ENCODE results near the gene UST.

Gene UST

DNA sequence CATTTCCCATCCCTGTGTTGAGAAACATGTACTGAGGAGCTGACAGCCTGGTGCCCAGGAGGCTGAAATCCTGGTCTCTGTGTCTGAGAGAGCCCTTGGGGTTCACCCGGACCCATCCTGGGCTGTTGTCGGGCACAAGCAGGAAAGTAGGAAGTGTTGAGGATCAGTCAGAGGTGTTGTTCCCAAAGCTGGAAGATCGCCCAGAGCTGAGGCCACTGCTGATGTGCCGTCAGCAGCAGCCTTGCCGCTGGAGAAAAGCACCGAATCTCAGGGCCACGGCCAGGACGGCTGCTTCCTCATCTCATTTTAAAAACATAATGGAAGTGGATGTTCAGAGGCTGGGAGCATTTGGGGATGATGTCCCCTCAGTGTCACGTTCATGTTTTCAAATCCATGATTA, 218.5 kb downstream of the UST start:
- no CpG with 5 or more reads among the region's 9 CpGs for WGBS, 2 donors (ENCODE audit: extremely low coverage in 2 of 2, insufficient read length in 2 of 2, insufficient replicate concordance in 1 of 2)
- peak overlapping the region; percentile 24 for H3K18ac ChIP-seq (ENCODE audit: low read length)
- no peak overlapping the region for H3K9ac ChIP-seq (ENCODE audit: low read depth, low read length, poor library complexity)
- H3K23ac ChIP-seq (ENCODE audit: low read depth, low read length, poor library complexity), result no peak overlapping the region
- no peak overlapping the region for H3K4ac ChIP-seq (ENCODE audit: low read length)
- H3K9me3 ChIP-seq (replicated peaks in 1 of 2; ENCODE audit: control insufficient read depth in 2 of 2, insufficient read depth in 1 of 2, low read depth in 1 of 2, low read length in 2 of 2), result no peaks in the 10 kb centered on the region
- H3K27me3 ChIP-seq (ENCODE audit: control insufficient read depth in 3 of 3, insufficient read depth in 3 of 3, low read depth in 1 of 3, low read length in 3 of 3), result no peaks in the 10 kb centered on the region
- no peak overlapping the region for H3K4me3 ChIP-seq (ENCODE audit: low read length in 2 of 2)
- no peak overlapping the region for H4K8ac ChIP-seq (ENCODE audit: low read depth, low read length)
- H2AK5ac ChIP-seq (ENCODE audit: low read depth, low read length), result no peak overlapping the region
- H3K36me3 ChIP-seq (replicated peaks in 1 of 2; ENCODE audit: control insufficient read depth in 2 of 2, insufficient read depth in 2 of 2, low read length in 2 of 2), result peaks cover 0 to 3% of the 10 kb centered on the region in 2 donors
- no peak overlapping the region for H4K91ac ChIP-seq (ENCODE audit: low read depth, low read length, poor library complexity)
- H2BK120ac ChIP-seq (ENCODE audit: low read depth, low read length), result no peak overlapping the region
- no peak overlapping the region for H2BK12ac ChIP-seq (ENCODE audit: low read length)
- no peak for DNase-seq (ENCODE audit: low spot score)
- H2AFZ ChIP-seq (ENCODE audit: low read length), result no peak overlapping the region
- H3K27ac ChIP-seq (replicated peaks; ENCODE audit: low read length), result no peak overlapping the region
- peaks cover 2% of the 10 kb centered on the region for H3K79me1 ChIP-seq (ENCODE audit: low read depth, low read length)
- peaks cover 26 to 29% of the 10 kb centered on the region in 2 donors for H3K4me1 ChIP-seq (ENCODE audit: control insufficient read depth in 2 of 2, insufficient read depth in 1 of 2, low read depth in 1 of 2, low read length in 2 of 2)
- no peak overlapping the region for H2BK15ac ChIP-seq (ENCODE audit: low read length)
- no peak overlapping the region for H3K4me2 ChIP-seq (ENCODE audit: insufficient read depth, low read length, poor library complexity, severe bottlenecking)
- no peak overlapping the region for H3K14ac ChIP-seq (ENCODE audit: low read length)
- no peak overlapping the region for H2BK5ac ChIP-seq (ENCODE audit: low read length)

DNA sequence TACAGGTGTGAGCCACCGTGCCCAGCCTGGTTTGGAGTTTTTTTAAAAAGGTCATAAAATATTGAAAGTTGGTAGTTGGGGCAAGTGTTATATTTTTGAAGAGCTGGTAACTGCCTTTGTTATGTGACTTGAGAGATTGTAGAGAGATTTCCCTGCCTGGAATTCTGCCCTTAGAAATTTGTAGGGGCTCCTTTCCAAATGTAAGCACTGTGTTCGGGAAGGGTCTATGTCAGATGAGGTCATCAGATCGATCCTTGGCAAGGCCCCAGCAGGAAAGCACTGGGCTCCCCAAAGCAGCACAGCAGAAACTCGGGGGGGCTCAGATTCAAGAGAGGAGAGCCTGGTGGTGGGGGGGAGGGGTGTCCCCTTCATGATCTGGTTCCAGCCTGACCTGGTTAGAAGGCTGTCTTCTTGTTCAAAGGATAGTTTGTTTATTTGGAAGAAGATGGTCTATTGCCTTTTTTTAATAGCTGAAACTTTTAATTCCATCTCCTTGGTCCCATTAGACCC, 220.2 kb downstream of the UST start:
- H3K36me3 ChIP-seq (replicated peaks in 1 of 2; ENCODE audit: control insufficient read depth in 2 of 2, insufficient read depth in 2 of 2, low read length in 2 of 2), result peaks cover 0 to 3% of the 10 kb centered on the region in 2 donors
- H2BK5ac ChIP-seq (ENCODE audit: low read length), result no peak overlapping the region
- H3K9ac ChIP-seq (ENCODE audit: low read depth, low read length, poor library complexity), result no peak overlapping the region
- no peak overlapping the region for H4K91ac ChIP-seq (ENCODE audit: low read depth, low read length, poor library complexity)
- H3K14ac ChIP-seq (ENCODE audit: low read length), result no peak overlapping the region
- H3K4ac ChIP-seq (ENCODE audit: low read length), result no peak overlapping the region
- WGBS, 2 donors (ENCODE audit: extremely low coverage in 2 of 2, insufficient read length in 2 of 2, insufficient replicate concordance in 1 of 2), result no CpG with 5 or more reads among the region's 4 CpGs
- peak overlapping the region; percentile 46 for H3K18ac ChIP-seq (ENCODE audit: low read length)
- H3K23ac ChIP-seq (ENCODE audit: low read depth, low read length, poor library complexity), result no peak overlapping the region
- peak overlapping the region; percentile 10 for H2AFZ ChIP-seq (ENCODE audit: low read length)
- no peaks in the 10 kb centered on the region for H3K9me3 ChIP-seq (replicated peaks in 1 of 2; ENCODE audit: control insufficient read depth in 2 of 2, insufficient read depth in 1 of 2, low read depth in 1 of 2, low read length in 2 of 2)
- H2AK5ac ChIP-seq (ENCODE audit: low read depth, low read length), result no peak overlapping the region
- H3K79me1 ChIP-seq (ENCODE audit: low read depth, low read length), result peaks cover 2% of the 10 kb centered on the region
- no peak for DNase-seq (ENCODE audit: low spot score)
- H3K27ac ChIP-seq (replicated peaks; ENCODE audit: low read length), result no peak overlapping the region
- H3K4me3 ChIP-seq (ENCODE audit: low read length in 2 of 2), result no peak overlapping the region
- no peak overlapping the region for H3K4me2 ChIP-seq (ENCODE audit: insufficient read depth, low read length, poor library complexity, severe bottlenecking)
- peaks cover 26 to 30% of the 10 kb centered on the region in 2 donors for H3K4me1 ChIP-seq (ENCODE audit: control insufficient read depth in 2 of 2, insufficient read depth in 1 of 2, low read depth in 1 of 2, low read length in 2 of 2)
- no peak overlapping the region for H2BK15ac ChIP-seq (ENCODE audit: low read length)
- H4K8ac ChIP-seq (ENCODE audit: low read depth, low read length), result no peak overlapping the region
- no peaks in the 10 kb centered on the region for H3K27me3 ChIP-seq (ENCODE audit: control insufficient read depth in 3 of 3, insufficient read depth in 3 of 3, low read depth in 1 of 3, low read length in 3 of 3)
- no peak overlapping the region for H2BK120ac ChIP-seq (ENCODE audit: low read depth, low read length)
- H2BK12ac ChIP-seq (ENCODE audit: low read length), result no peak overlapping the region

DNA sequence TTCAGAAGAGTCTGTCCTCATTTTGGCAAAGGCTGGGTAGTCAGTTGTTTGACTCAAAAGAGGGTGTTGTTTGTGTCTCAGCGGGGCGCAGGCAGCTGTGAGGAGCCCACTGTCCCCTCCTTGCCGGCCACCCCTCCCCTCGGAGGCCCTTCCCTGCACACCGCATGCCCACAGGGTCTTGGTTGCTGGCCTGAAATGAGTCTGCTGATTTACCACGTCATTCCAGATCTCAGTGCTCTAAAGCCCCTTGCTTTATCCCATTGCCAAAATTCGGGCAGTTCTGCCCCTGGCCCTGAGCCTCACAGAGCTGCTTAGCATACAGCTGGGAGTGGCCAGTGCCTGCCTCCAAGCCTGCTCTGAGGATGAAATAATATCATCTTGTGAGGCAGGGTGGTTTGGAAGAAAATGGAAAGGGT, 220.7 kb downstream of the UST start:
- no CpG with 5 or more reads among the region's 7 CpGs for WGBS, 2 donors (ENCODE audit: extremely low coverage in 2 of 2, insufficient read length in 2 of 2, insufficient replicate concordance in 1 of 2)
- Histone ChIP-seq H3K14ac (ENCODE audit: low read length) (no peak overlapping the region), H3K27me3 (ENCODE audit: control insufficient read depth in 3 of 3, insufficient read depth in 3 of 3, low read depth in 1 of 3, low read length in 3 of 3) (no peaks in the 10 kb centered on the region), H3K4me1 (ENCODE audit: control insufficient read depth in 2 of 2, insufficient read depth in 1 of 2, low read depth in 1 of 2, low read length in 2 of 2) (peaks cover 26 to 34% of the 10 kb centered on the region in 2 donors), H3K4me2 (ENCODE audit: insufficient read depth, low read length, poor library complexity, severe bottlenecking) (no peak overlapping the region), H3K27ac (replicated peaks; ENCODE audit: low read length) (peak overlapping the region; percentile 10), H2AFZ (ENCODE audit: low read length) (peak overlapping the region; percentile 10), H3K9me3 (replicated peaks in 1 of 2; ENCODE audit: control insufficient read depth in 2 of 2, insufficient read depth in 1 of 2, low read depth in 1 of 2, low read length in 2 of 2) (no peaks in the 10 kb centered on the region), H2BK12ac (ENCODE audit: low read length) (no peak overlapping the region), H2AK5ac (ENCODE audit: low read depth, low read length) (peak overlapping the region; percentile 8), H3K9ac (ENCODE audit: low read depth, low read length, poor library complexity) (no peak overlapping the region), H4K8ac (ENCODE audit: low read depth, low read length) (no peak overlapping the region), H3K79me1 (ENCODE audit: low read depth, low read length) (peaks cover 2% of the 10 kb centered on the region), H3K4ac (ENCODE audit: low read length) (no peak overlapping the region), H4K91ac (ENCODE audit: low read depth, low read length, poor library complexity) (no peak overlapping the region), H3K4me3 (ENCODE audit: low read length in 2 of 2) (no peak overlapping the region), H2BK15ac (ENCODE audit: low read length) (no peak overlapping the region), H3K23ac (ENCODE audit: low read depth, low read length, poor library complexity) (no peak overlapping the region), H3K18ac (ENCODE audit: low read length) (no peak overlapping the region), H2BK5ac (ENCODE audit: low read length) (no peak overlapping the region), H2BK120ac (ENCODE audit: low read depth, low read length) (no peak overlapping the region), H3K36me3 (replicated peaks in 1 of 2; ENCODE audit: control insufficient read depth in 2 of 2, insufficient read depth in 2 of 2, low read length in 2 of 2) (peaks cover 0 to 2% of the 10 kb centered on the region in 2 donors)
- no peak for DNase-seq (ENCODE audit: low spot score)

DNA sequence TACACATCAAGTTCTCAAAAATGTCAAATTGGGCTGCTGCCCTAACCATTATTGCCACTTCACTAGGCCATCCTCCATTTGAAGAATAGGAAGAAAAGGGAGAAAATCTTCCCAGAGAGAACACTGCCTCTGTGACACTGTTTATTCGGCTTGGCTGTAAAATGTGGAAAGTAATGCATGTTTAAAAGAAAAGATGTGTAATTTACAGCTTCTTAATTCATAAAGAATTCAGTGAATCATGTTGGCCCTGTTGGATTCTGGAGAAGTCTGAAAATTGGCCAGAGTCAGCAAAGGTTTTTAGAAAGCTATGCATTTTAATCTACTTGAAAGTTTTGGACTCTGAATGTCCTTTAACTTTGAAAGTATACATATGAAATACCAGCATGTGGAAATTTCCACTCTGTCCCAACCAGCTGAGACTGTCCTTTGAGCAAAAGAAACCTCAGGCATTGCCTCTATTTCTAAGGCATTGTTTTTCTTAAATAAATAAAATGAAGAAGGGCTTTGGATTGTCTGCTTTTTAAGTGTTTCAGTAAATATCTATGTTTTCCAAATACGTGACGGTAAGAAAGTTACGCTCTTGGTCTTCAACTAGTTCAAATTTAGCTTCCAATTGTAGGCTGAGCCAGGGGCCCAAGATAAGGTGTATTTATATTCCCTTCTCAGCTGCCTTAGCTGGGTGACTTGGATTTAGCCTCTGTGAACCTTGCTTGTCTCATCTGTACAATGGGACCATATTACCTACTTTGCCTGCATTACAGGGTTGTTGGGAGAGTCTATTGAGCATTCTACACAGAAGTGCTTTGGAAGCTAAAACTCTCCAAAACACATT, 222.2 kb downstream of the UST start:
- Histone ChIP-seq H2BK120ac (ENCODE audit: low read depth, low read length) (no peak overlapping the region), H3K4me1 (ENCODE audit: control insufficient read depth in 2 of 2, insufficient read depth in 1 of 2, low read depth in 1 of 2, low read length in 2 of 2) (peaks cover 22 to 33% of the 10 kb centered on the region in 2 donors), H2BK12ac (ENCODE audit: low read length) (no peak overlapping the region), H3K9ac (ENCODE audit: low read depth, low read length, poor library complexity) (no peak overlapping the region), H3K4me3 (ENCODE audit: low read length in 2 of 2) (no peak overlapping the region), H3K36me3 (replicated peaks in 1 of 2; ENCODE audit: control insufficient read depth in 2 of 2, insufficient read depth in 2 of 2, low read length in 2 of 2) (peaks cover 0 to 2% of the 10 kb centered on the region in 2 donors), H3K4me2 (ENCODE audit: insufficient read depth, low read length, poor library complexity, severe bottlenecking) (no peak overlapping the region), H3K23ac (ENCODE audit: low read depth, low read length, poor library complexity) (no peak overlapping the region), H3K14ac (ENCODE audit: low read length) (no peak overlapping the region), H3K27ac (replicated peaks; ENCODE audit: low read length) (peak overlapping the region; percentile 29), H3K27me3 (ENCODE audit: control insufficient read depth in 3 of 3, insufficient read depth in 3 of 3, low read depth in 1 of 3, low read length in 3 of 3) (no peaks in the 10 kb centered on the region), H2BK5ac (ENCODE audit: low read length) (no peak overlapping the region), H3K4ac (ENCODE audit: low read length) (no peak overlapping the region), H2BK15ac (ENCODE audit: low read length) (no peak overlapping the region), H3K18ac (ENCODE audit: low read length) (no peak overlapping the region), H4K8ac (ENCODE audit: low read depth, low read length) (no peak overlapping the region), H2AK5ac (ENCODE audit: low read depth, low read length) (no peak overlapping the region), H3K79me1 (ENCODE audit: low read depth, low read length) (no peaks in the 10 kb centered on the region), H2AFZ (ENCODE audit: low read length) (no peak overlapping the region), H4K91ac (ENCODE audit: low read depth, low read length, poor library complexity) (no peak overlapping the region), H3K9me3 (replicated peaks in 1 of 2; ENCODE audit: control insufficient read depth in 2 of 2, insufficient read depth in 1 of 2, low read depth in 1 of 2, low read length in 2 of 2) (no peaks in the 10 kb centered on the region)
- no CpG with 5 or more reads among the region's 4 CpGs for WGBS, 2 donors (ENCODE audit: extremely low coverage in 2 of 2, insufficient read length in 2 of 2, insufficient replicate concordance in 1 of 2)
- DNase-seq (ENCODE audit: low spot score), result no peak
